GM21619 (cell line): Measurements from ENCODE around the gene TMBIM6.
"Not testable (repeated sequence)": the region's sequence is repeated elsewhere in the genome, so short reads cannot be mapped to it uniquely, and the experiment has no call there.

Source experiments
- ATAC-seq: cut with Tn5 transposase; IDR thresholded peaks from one replicate; pipeline ENCODE4 v1.9.1; 2021; ENCODE audit not compliant: unreplicated experiment

Gene TMBIM6

GRCh38 chr12:49728446-49728845, 12.9 kb upstream of the TMBIM6 start:
- ATAC-seq, result no peak

GRCh38 chr12:49730050-49730449, 11.3 kb upstream of the TMBIM6 start:
- ATAC-seq, result no peak

- no peak for ATAC-seq
These were observed 10.7 kb upstream of the TMBIM6 start for GRCh38 chr12:49730568-49731101.

- no peak for ATAC-seq
These were observed 7.9 kb upstream of the TMBIM6 start for GRCh38 chr12:49733219-49734017.

- ATAC-seq, result not testable (repeated sequence)
These were observed 6.5 kb upstream of the TMBIM6 start for GRCh38 chr12:49734900-49735299.

GRCh38 chr12:49738721-49739120, 2.6 kb upstream of the TMBIM6 start:
- ATAC-seq, result not testable (repeated sequence)

GRCh38 chr12:49740277-49740676, 1.1 kb upstream of the TMBIM6 start:
- ATAC-seq, result not testable (repeated sequence)

GRCh38 chr12:49741882-49742620, 694 bp downstream of the TMBIM6 start:
- ATAC-seq, result peak; percentile 52

GRCh38 chr12:49744363-49744885, 3.1 kb downstream of the TMBIM6 start:
- ATAC-seq, result no peak

GRCh38 chr12:49748306-49748705, 6.9 kb downstream of the TMBIM6 start:
- no peak for ATAC-seq

- ATAC-seq, result no peak
These were observed 7.4 kb downstream of the TMBIM6 start for GRCh38 chr12:49748800-49749199.

- ATAC-seq, result no peak
These were observed 9.0 kb downstream of the TMBIM6 start for GRCh38 chr12:49750027-49750995.

GRCh38 chr12:49750996-49751393, 9.6 kb downstream of the TMBIM6 start:
- ATAC-seq, result no peak

- no peak for ATAC-seq
These were observed 20.5 kb downstream of the TMBIM6 start for GRCh38 chr12:49761677-49762467.

GRCh38 chr12:49762468-49762847, 21.1 kb downstream of the TMBIM6 start:
- no peak for ATAC-seq

- ATAC-seq, result no peak
These were observed 21.7 kb downstream of the TMBIM6 start for GRCh38 chr12:49763006-49763591.

- ATAC-seq, result no peak
These were observed 22.8 kb downstream of the TMBIM6 start for GRCh38 chr12:49764126-49764525.

- no peak for ATAC-seq
These were observed 24.7 kb downstream of the TMBIM6 start for GRCh38 chr12:49766115-49766455.

GRCh38 chr12:49767333-49767732, 26.0 kb downstream of the TMBIM6 start:
- no peak for ATAC-seq

- not testable (repeated sequence) for ATAC-seq
These were observed 31.7 kb downstream of the TMBIM6 start for GRCh38 chr12:49773102-49773501.
